ENCODE measurements around the gene F12.

The F12 gene

DNA sequence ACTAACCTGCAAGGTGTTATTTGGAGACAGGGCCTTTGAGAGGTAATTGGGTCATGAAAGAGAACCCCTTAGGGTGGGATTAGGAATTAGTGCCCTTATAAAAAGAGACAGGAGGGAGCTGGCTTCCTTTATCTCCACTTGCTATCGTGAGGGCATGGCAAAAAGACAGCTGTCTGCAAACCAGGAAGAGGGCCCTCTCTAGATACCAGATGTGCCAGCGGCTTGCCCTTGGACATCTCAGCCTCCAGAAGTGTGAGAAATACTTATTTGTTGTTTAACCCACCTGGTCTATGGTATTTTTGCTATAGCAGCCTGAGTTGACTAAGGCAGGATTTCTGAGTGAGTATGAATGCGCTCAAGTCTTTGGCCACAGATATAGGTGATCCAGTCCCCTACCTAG is 52.6 kb downstream of the F12 start:
- no peak overlapping the region for H3K4me3 ChIP-seq (ENCODE audit: low read depth, low read length)
- no peak for DNase-seq (ENCODE audit: low read depth)

GRCh38 chr5:177355868-177356168 is 53.5 kb downstream of the F12 start:
- TF ChIP-seq, protein P1, sequence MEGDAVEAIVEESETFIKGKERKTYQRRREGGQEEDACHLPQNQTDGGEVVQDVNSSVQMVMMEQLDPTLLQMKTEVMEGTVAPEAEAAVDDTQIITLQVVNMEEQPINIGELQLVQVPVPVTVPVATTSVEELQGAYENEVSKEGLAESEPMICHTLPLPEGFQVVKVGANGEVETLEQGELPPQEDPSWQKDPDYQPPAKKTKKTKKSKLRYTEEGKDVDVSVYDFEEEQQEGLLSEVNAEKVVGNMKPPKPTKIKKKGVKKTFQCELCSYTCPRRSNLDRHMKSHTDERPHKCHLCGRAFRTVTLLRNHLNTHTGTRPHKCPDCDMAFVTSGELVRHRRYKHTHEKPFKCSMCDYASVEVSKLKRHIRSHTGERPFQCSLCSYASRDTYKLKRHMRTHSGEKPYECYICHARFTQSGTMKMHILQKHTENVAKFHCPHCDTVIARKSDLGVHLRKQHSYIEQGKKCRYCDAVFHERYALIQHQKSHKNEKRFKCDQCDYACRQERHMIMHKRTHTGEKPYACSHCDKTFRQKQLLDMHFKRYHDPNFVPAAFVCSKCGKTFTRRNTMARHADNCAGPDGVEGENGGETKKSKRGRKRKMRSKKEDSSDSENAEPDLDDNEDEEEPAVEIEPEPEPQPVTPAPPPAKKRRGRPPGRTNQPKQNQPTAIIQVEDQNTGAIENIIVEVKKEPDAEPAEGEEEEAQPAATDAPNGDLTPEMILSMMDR (IDR thresholded peaks at IDR 0.05; ENCODE audit: low read depth, low read length, missing control alignments) = no peak
- no peak overlapping the region for H3K4me3 ChIP-seq (ENCODE audit: low read depth, low read length)
- DNase-seq (ENCODE audit: low read depth) = no peak

More for the DNA sequence above, 52.6 kb downstream of the F12 start:
- TF ChIP-seq, protein P1 (IDR thresholded peaks at IDR 0.05; ENCODE audit: low read depth, low read length, missing control alignments) = no peak

DNA sequence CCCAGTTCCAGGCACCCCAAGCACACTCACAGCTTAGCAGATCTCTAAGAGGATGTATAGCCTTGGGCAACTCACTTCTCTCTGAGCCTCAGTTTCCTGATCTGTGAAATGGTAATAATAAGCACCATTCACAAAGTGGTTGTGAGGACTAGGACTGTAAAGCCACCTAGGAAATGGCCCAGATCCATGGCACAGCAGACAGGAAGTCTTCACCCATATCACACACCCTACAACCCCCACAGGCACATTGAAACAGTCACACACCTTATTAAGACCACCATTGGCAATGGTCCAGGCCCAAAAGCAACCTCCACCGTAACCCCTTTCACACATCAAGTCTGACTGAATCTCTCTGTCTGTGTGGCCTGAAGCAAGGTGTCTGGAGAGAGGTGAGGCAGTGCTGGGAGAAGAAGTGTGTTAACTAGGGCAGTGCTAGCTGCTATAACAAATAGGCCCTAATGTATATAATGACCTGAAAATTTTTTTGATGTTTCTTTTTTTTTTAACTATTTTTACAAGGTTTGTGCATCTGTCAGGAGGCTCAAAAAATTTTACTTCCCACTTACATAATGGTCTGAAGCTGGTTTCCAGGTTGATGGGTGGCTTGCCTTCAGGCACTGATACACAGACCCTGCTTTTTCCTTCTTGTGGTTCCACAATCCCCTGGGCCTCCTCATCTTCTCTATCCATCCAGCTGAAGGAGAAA is 54.0 kb downstream of the F12 start:
- no peak for DNase-seq (ENCODE audit: low read depth)
- TF ChIP-seq, protein P1 (IDR thresholded peaks at IDR 0.05; ENCODE audit: low read depth, low read length, missing control alignments) = no peak
- H3K4me3 ChIP-seq (ENCODE audit: low read depth, low read length) = no peak overlapping the region

DNA sequence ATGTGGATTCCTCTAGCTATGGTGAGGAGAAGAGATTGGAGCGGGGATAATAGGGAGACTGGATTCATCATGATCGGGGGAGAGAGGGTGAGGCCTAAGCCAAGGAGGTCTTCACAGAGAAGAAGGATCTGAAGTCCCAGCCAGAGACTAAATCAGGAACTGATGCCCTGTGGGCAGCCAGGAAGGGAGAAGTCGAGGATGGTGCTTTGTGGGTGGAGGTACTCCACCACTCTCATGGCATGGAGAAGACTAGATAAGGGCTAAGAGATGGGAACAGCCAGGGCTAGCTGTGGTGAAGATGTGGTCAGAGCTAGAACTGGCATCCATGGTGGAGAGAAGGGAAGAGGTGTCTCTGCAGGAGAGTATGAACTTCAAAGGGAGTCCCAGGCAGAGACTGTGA is 54.7 kb downstream of the F12 start:
- no peak for DNase-seq (ENCODE audit: low read depth)
- H3K4me3 ChIP-seq (ENCODE audit: low read depth, low read length) = no peak overlapping the region
- TF ChIP-seq, protein P1 (IDR thresholded peaks at IDR 0.05; ENCODE audit: low read depth, low read length, missing control alignments) = no peak

DNA sequence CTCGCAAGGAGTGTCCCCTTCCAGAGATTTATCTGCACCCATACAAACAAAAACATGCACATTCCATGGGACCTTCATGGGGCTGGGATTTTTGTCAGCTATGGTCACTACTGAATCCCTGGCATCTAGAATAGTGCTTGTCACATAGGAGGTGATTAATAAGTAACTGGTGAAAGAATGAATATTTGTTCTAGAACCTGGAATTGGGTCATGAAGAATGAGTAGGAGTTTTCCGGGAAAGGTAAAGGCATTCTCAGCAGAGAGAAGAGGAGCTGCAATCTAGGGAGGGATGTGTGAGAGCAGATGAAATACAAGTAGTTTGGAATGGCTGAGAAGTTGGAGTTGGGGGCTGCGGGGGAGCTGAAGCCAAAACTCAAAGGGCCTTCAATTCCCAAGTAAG is 55.1 kb downstream of the F12 start:
- no peak overlapping the region for H3K4me3 ChIP-seq (ENCODE audit: low read depth, low read length)
- TF ChIP-seq, protein P1 (IDR thresholded peaks at IDR 0.05; ENCODE audit: low read depth, low read length, missing control alignments) = no peak
- DNase-seq (ENCODE audit: low read depth) = no peak

GRCh38 chr5:177353093-177353492 is 56.3 kb downstream of the F12 start:
- H3K4me3 ChIP-seq (ENCODE audit: low read depth, low read length) = no peak overlapping the region
- DNase-seq (ENCODE audit: low read depth) = no peak
- TF ChIP-seq, protein P1 (IDR thresholded peaks at IDR 0.05; ENCODE audit: low read depth, low read length, missing control alignments) = no peak
